Prostate gland (tissue), 2 donors: Measurements from ENCODE around the gene GRIK5.

ENCODE experiments used
- CTCF ChIP-seq, 4 experiments: fragments of 200-600 bp in 2 of 4; fragments of 450-650 bp in 2 of 4; sonication (generic) in 2 of 4; IDR thresholded peaks; 1 replicate in 3 of 4; 2 replicates in 1 of 4; pipeline ENCODE4 v1.5.1; 2016 to 2019; ENCODE audit warnings: antibody characterized with exemption in 4 of 4, mild to moderate bottlenecking in 2 of 4, moderate library complexity in 2 of 4
- POLR2AphosphoS5 ChIP-seq: sonication (generic); formaldehyde crosslinking; IDR thresholded peaks from one replicate; pipeline ENCODE4 v1.6.1; 2017; ENCODE audit warnings: antibody characterized with exemption

- TF ChIP-seq CTCF (IDR thresholded peaks at IDR 0.05) = no peak
- TF ChIP-seq POLR2AphosphoS5 = no peak
These were observed 29.4 kb upstream of the GRIK5 start for GRCh38 chr19:42099336-42099925.
